Activated CD8-positive, alpha-beta memory T cell treated with anti-CD3 and anti-CD28 coated beads for 36 hours (primary cell): ENCODE results near the gene RNASE11. TPM values are rescaled to one million over a fixed set of nuclear protein-coding genes. Genes with fewer than 3 reads are reported as not detected.

Experiments used
- CTCF ChIA-PET: fragments of 350-600 bp; sonication (Branson Sonifier 250); formaldehyde crosslinking; loops from one replicate; lab custom pipeline; 2021; ENCODE audit warnings: antibody characterized with exemption; lab: Charles Lee
- POLR2A ChIA-PET: fragments of 350-600 bp; sonication (Branson Sonifier 250); formaldehyde crosslinking; loops from one replicate; lab custom pipeline; 2021; ENCODE audit warnings: antibody characterized with exemption; lab: Charles Lee
- total RNA-seq, 2 experiments: library from RNA; stranded (reverse); gene quantifications; one replicate each; pipeline ENCODE4 v1.2.3, GENCODE V29; 2021

Gene RNASE11
- total RNA-seq: not detected

DNA sequence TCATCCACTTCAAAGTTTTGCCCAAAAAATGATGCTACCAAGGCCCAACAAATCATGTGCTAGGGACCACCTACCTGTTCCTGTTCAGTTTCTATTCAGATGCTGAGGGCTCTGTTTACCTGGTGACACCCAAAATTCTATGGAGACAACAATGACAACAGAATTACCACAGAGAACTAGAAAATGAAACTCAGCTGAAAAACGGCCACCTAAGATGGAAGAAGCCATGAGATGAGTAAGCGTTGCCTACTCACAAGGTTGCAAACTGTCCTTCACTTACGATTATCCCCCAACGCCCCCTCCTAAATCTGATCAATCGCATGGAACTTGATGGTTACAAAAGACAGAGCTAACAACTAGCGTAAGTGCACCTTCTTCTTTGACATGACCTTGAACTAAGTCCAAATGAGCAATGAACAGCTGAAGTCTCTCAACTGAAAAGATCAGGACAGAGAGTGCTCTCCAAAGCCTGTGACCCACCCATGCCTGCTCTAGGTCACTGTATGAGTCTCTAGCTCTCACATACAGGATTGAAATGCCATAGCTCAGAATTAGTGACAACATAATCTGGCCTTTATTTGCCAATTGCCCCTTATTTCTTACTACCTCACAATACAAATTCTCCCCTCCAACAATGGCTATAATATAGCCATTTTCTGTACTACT, at the start of gene RNASE11:
Gene RNASE11 (minus strand): TSS at position 513 of the 666 bp plus-strand sequence.
- ChIA-PET POLR2A (interaction anchor here (0.6 kb wide), 1 partner anchor 607 kb away, joined by 4 read pairs; no protein-coding TSS in a partner anchor), CTCF (no interaction called here)

DNA sequence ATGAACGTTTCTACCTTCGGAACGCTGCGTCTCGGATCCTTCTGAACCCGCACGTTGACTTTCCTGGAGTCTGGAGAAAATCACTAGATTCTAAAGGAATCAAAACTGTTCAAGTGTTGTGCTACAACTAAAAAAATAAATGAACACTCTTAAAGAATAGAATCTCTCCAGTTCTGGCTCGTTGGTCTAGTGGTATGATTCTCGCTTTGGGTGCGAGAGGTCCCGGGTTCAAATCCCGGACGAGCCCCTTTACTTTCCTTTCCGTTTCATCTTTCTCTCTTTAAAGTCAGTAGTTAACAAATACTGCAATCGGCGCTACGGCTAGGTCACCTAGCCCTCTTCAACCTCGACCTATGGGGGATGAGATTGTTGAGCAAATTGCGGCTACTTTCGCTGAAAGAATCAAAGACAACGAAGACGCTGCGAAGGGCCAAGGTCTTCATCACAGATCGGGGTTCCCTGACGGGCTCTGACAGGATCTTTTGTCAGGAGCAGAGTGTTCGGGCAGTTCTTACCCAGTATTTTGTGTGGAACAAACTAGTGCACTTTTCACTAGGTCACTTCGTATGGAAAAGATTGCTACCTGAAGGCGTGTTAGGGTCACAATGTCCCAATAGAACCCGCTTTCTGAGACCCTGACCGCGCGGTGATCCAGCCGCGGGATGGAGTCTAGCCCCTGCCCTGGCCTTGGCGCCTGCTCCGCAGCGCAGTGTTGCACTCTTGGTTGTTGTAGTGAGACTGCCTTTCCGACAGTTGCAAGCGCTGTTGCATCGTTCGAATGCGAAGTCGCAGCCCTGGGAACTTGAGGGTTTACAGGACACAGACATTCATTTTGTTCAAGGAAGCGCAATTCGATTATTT, 45.3 kb upstream of the RNASE11 start:
- ChIA-PET POLR2A (interaction anchor here (0.7 to 1.4 kb wide), 2 partner anchors 10 to 13 kb away, joined by 3 to 4 read pairs; no protein-coding TSS in a partner anchor), CTCF (interaction anchor here (0.8 to 2.8 kb wide), 5 partner anchors 20 to 338 kb away, joined by 3 to 12 read pairs (median 4); no protein-coding TSS in a partner anchor)

DNA sequence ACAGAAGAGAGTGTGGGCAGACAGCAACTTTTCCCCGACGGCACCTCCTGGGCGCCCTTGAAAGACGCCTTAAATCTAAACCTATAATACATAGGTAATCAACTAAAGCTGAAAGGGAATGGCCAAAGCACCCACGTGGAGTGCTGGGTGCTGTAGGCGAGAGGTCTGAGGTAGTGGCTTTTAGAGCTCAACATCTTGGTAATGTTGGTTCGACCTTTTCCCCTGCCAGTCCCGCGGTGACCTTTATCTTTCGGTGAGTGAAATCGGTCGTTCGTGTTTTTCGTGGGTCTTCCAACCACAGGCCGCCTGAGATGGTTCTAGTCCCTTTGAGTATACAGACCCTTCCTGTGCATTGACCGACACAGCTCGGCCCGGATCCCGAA, 44.6 kb upstream of the RNASE11 start:
- CTCF ChIA-PET: interaction anchor here (0.8 to 2.8 kb wide), 6 partner anchors 19 to 339 kb away, joined by 3 to 12 read pairs (median 4); no protein-coding TSS in a partner anchor

DNA sequence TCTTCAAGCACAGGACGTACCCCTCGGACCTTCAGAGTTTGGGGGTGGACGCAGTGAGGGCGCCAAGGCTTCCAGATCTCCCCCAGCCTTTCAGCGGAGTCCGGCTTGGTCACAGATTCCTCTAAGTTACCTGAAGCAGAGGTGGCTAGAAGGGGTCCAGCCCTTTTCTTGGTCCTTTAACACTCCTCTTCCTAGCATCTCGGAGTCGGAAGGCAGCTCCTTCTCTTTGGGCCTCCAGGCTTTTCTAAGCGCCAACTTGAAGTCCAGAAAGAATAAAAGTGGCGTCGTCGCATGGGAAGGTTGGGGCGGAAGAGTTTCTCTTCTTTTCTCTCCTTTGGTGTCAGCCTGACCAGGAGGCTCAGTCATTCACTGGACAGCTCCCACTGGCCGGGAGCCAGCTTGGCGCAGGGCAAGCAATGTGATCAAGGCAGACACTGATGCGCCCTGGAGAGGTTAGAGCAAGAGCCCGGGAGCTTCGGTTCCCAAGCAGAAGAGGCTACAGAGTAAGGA, 44.1 kb upstream of the RNASE11 start:
- CTCF ChIA-PET: interaction anchor here (0.8 to 2.8 kb wide), 6 partner anchors 19 to 339 kb away, joined by 3 to 12 read pairs (median 4); no protein-coding TSS in a partner anchor
- POLR2A ChIA-PET: interaction anchor here (0.5 to 1.6 kb wide), 5 partner anchors 8 to 629 kb away, joined by 3 to 7 read pairs (median 4); partner anchors contain the start of genes PARP2 and RNASE4

More for the DNA sequence above, 44.6 kb upstream of the RNASE11 start:
- POLR2A ChIA-PET: interaction anchor here (0.5 to 1.4 kb wide), 4 partner anchors 9 to 629 kb away, joined by 3 to 5 read pairs (median 4); partner anchors contain the start of gene RNASE4

DNA sequence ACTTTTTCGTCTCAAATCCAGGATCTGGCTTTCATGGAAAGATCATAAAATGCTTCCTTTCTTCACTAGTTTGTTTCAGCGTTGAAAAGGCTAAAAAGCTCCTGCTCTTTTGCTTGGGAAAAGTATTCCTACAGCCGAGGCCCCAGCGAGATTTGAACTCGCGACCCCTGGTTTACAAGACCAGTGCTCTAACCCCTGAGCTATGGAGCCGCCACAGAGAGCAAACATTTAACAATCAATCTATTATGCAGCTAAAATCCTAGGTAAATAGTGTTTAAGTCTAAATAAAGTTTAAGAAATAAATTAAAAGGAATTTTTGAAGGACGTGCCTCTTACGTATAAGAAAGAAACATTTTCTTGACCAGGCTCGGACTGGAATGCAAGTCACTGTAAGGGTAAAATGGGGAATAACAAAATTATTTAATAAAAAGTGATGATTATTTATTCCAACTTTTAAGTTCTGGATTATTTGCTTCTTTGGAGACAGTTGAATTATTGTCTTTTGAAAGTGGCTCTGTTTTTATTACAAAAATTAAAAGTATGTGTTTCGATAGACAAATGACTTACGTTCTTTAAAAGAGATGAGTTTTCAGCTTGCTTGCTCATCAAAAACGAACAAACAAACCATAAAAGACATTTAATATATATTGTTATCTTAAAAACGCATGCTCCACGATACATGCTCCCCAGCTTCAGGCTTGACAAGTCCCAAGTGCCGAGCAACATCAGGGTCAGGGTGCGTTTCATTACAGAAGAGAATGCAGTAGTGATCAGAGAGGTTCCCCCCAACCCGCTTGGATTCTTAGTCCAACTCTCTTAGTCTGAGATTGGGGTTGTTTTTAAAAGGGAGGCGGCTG, 43.5 kb upstream of the RNASE11 start:
- POLR2A ChIA-PET: interaction anchor here (1.3 to 1.6 kb wide), 3 partner anchors 8 to 288 kb away, joined by 4 to 7 read pairs (median 5); partner anchors contain the start of genes PARP2 and RNASE4
- CTCF ChIA-PET: interaction anchor here (0.8 to 2.8 kb wide), 7 partner anchors 14 to 340 kb away, joined by 3 to 12 read pairs (median 3); no protein-coding TSS in a partner anchor

DNA sequence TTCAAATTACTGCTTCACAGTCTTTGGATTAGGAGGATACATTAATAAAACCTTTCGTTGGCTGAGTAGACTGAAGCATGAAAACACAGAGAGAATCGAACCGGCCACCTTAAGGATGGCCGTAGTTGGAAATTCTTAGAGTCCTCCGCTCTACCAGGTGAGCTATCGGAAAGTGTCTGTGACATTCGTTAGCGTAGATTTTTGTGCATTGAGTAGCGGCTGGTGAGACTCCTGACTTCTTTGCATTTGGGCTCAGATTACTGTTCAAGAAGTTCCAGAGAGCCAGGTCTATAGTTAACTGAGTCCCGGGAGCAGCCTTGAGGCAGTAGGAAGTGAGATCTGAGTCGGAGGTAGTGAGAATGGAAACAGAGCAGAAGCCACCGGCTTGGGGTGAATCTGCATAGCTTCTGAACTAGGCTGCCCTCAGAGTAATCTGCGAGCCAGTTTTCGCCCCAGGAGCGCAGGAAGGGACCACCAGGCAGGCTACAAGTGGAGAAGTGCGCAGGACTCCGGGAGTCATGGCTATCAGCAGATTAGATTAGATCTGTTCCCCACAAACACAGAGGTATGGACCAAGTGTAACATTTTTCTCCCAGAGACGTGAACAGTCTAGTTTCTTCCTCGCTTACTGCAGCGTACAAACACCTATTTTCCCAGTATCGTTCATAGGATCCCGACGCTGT, 42.7 kb upstream of the RNASE11 start:
- CTCF ChIA-PET: interaction anchor here (0.9 to 2.8 kb wide), 3 partner anchors 15 to 51 kb away, joined by 3 to 11 read pairs (median 3); no protein-coding TSS in a partner anchor
- POLR2A ChIA-PET: interaction anchor here (1.6 kb wide), 1 partner anchor 287 kb away, joined by 7 read pairs; the partner anchor contains the start of gene PARP2

DNA sequence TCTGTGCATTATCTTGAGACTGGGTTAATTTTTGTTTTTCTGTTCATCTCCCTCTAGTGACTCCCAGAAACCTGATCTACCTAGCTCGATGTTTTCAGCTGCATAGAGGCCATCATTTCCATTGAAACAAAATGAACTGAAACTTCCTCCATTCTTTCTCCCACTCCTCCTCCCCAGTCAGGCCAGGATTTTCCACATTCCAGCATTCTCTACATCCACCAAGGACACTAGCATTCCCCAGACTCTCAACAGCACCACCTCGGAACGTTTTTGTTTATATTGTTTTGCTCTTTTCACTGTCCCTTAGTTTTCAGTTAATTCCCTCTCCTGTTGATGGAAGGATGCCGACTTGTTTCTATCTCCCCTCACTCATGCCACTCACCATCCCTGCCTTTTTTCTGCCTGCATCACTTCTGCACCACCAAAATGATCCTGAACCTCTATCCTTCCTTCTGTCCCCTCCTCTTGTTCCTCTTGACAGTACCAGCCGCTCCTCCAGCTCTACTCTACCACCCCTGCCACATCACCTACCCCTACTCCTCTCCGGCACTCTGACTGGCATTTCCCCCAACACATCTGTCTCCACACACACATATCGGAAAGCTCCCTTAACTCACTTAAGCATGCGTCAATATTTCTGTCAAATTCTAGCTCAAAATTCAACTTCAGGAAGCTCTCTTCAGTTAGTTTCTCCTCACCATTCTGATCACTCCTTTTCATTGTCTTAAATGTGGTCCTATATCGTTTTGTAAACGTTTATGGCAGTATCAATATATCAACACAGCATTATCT, 40.5 kb upstream of the RNASE11 start:
- ChIA-PET CTCF (interaction anchor here (1.0 kb wide), 1 partner anchor 9 kb away, joined by 3 read pairs; no protein-coding TSS in a partner anchor), POLR2A (no interaction called here)

DNA sequence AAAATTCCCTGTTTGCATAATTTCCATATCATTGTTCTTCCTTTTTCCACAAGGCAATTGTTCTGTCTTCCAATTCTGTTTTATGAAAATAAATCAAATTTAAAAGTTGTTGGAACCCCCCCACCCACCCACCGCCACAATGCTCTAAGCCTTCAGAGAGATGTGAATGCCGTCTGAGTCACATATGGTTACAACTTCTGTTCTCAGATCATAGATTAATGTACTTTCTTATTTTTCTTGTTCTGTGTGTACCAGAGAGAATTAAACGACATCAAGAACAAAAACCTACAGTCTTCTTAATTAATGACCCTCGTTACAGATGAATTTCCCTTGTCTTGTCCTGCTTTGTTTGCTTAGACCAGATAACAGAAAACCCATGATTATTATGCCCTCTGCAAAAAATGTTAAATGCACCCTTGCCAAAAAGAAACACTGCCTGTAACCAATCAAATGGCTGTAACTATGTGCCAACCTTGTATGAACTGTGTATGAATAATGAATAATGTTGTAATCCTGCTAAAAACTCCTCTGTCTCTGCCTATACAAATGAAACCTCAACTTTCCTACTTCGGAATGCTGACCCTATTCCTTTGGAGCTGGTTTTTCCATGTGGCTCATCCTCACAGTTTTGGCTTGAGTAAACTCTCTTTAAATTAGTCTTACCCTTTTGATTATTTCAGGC, 39.7 kb upstream of the RNASE11 start:
- CTCF ChIA-PET: interaction anchor here (0.6 to 1.0 kb wide), 2 partner anchors 8 to 285 kb away, joined by 3 to 4 read pairs; no protein-coding TSS in a partner anchor

DNA sequence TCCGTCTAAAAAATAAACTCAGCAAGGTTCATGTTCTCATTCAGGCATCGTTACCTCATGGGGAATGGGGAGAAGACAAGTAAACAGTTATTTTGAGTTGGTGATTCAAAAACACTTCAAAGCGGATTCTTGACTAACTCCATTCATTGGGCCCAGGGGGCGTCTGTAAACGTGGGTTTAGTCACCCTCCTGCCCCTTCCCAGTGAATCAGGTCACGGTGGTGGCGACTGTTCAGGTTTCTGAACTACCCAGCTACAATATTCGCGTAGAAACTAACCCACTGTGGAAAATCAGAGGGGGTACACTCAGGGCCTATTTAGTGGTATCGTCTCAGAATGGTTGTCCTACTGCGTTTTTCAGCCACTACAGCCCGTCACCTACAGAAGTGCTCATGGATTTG, 38.5 kb upstream of the RNASE11 start:
- POLR2A ChIA-PET: no interaction called here
- CTCF ChIA-PET: interaction anchor here (1.6 to 1.7 kb wide), 2 partner anchors 13 to 16 kb away, joined by 4 to 5 read pairs; no protein-coding TSS in a partner anchor

More for the DNA sequence above, 39.7 kb upstream of the RNASE11 start:
- POLR2A ChIA-PET: no interaction called here

DNA sequence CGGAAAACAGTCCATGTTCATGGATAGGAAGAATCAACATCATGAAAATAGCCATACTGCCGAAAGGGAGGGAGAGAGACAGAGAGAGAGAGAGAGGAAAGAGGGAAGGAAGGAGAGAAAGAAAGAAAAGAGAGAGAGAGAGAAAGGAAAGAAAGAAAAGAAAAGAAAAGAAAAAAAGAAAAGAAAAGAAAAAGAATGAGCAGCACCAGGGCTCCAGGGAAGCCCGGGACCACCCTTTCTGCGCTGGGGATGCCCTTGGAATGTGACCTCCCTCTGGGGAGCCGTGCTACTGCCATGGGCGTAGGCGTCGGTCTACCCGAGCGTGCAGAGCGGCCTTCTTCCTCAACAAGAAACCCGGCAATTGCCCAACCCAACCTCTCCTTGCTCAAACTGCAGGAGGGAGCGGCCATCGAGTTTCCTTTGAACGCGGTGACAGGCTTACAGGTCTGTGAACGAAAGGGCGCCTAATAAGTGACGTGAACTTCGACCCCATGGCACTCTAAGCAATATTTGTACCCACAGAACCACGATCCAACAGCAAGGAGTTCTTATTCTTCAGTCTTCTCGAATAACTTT, 36.8 kb upstream of the RNASE11 start:
- POLR2A ChIA-PET: interaction anchor here (0.7 to 2.0 kb wide), 2 partner anchors 8 to 10 kb away, joined by 3 to 4 read pairs; no protein-coding TSS in a partner anchor
- CTCF ChIA-PET: interaction anchor here (1.6 kb wide), 1 partner anchor 11 kb away, joined by 5 read pairs; no protein-coding TSS in a partner anchor

DNA sequence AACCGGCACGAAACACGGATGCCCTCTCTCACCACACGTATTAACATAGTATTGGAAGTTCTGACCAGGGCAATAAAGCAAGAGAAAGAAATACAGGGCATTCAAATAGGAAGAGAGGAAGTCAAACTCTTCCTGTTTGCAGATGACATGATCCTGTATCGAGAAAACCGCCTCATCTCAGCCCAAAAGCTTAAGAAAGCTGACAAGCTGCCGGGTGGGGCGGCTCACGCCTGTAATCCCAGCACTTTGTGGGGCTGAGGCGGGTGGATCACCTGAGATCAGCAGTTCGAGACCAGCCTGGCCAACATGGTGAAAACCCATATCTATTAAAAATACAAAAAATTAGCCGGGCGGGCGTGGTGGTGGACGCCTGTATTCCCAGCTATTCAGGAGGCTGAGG, 36.0 kb upstream of the RNASE11 start:
- CTCF ChIA-PET: interaction anchor here (1.4 kb wide), 1 partner anchor 14 kb away, joined by 4 read pairs; no protein-coding TSS in a partner anchor
- POLR2A ChIA-PET: interaction anchor here (0.7 to 2.0 kb wide), 2 partner anchors 8 to 9 kb away, joined by 3 to 4 read pairs; no protein-coding TSS in a partner anchor

DNA sequence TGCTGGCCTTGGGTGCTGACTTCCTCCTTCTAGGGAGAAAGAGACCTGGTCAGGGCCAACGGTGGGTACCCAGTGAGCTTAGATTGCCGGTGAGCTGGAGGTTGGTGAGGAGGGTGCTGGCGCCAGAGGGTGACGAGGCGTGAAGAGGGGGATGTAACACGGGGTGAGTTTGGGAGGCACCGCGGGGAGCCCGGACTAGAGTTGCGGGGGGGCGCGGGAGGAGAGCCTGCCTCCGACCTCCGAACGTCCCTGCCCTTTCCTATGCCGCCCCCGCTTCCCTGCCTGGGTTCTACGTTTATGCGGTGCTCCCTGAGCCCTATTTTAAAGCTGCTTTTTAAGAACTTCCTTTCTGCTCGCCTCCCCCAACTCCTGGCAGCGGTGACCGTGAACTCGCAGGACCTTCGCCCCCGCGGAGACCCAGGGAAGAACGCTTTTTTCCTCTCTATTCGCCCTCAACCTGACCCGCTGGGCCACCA, 35.1 kb upstream of the RNASE11 start:
- ChIA-PET POLR2A (interaction anchor here (2.0 kb wide), 1 partner anchor 9 kb away, joined by 4 read pairs; no protein-coding TSS in a partner anchor), CTCF (interaction anchor here (1.4 to 1.6 kb wide), 3 partner anchors 9 to 13 kb away, joined by 3 to 6 read pairs (median 4); no protein-coding TSS in a partner anchor)

DNA sequence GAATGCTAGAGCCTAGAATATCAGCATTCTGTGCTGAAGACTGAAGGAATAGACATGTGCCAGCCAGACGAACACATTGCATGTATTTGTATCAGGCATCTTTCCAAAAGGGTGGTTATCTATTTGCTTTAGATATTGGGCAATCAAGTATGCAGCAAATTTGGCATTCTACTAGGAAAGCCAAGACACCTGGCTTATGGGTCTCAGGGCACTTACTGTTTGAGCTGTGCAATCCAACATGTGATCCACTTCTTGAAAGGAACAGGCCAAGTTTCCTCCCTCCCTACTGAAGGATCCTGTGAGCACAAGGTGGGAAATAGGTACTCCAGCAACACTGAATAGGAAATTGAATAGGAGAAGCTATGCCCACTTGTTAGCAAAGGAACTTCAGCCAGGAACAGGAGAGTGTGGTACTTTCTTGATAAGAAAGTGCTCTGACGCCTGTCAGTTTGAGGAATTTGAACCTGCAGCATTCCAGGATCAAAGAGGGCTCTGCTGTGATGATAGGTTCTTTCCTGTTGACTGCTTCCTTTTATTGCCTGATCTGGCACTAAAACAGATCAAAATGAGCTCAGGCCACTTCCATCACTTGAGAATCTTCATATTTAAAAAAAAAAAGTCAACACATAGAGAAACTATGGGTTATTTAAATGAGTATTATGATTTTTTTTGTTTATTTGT, 33.1 kb upstream of the RNASE11 start:
- POLR2A ChIA-PET: no interaction called here
- CTCF ChIA-PET: interaction anchor here (1.6 kb wide), 1 partner anchor 11 kb away, joined by 3 read pairs; no protein-coding TSS in a partner anchor

DNA sequence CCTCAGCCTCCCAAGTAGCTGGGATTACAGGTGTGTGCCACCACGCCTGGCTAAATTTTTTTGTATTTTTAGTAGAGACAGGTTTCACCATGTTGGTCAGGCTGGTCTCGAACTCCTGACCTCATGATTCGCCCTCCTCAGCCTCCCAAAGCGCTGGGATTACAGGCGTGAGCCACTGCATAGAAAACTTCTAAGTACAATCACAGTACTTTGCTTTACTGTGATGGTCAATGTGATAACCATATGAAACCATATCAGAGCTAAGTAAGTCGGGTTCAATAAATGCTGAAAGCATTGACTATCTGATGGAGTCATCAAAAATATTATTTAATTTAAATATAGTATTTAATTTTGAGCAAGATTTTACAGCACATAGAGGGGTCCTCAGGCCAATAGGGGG, 31.9 kb upstream of the RNASE11 start:
- ChIA-PET POLR2A (interaction anchor here (0.6 kb wide), 2 partner anchors 13 to 61 kb away, joined by 3 to 5 read pairs; no protein-coding TSS in a partner anchor), CTCF (interaction anchor here (0.6 to 1.3 kb wide), 3 partner anchors 9 to 131 kb away, joined by 3 read pairs; no protein-coding TSS in a partner anchor)
